ENCODE measurements around the gene GNA14. TPM values are rescaled to one million over a fixed set of nuclear protein-coding genes. Genes with fewer than 3 reads are reported as not detected.

The GNA14 gene
- total and polyA plus RNA-seq, 2 of the 8 experiments (the other 6 are each of a cell fraction or from before 2014, with no cell fraction given): 3.4 to 6.3 TPM

- no peak overlapping the region for H2BK15ac ChIP-seq (ENCODE audit: low read length)
- H4K20me1 ChIP-seq (replicated peaks in 1 of 2; ENCODE audit: control insufficient read depth in 1 of 2, insufficient read depth in 2 of 2, low read length in 2 of 2): no peaks in the 10 kb centered on the region
- H3K27ac ChIP-seq (ENCODE audit: low read depth, low read length): no peak overlapping the region
These were observed 229.9 kb downstream of the GNA14 start for GRCh38 chr9:77418226-77418625.

More at GRCh38 chr9:77418226-77418625, 229.9 kb downstream of the GNA14 start:
- no peak for DNase-seq (ENCODE audit: low read depth in 1 of 2, low spot score in 2 of 2)
- no peak overlapping the region for H2BK120ac ChIP-seq (replicated peaks; ENCODE audit: low read depth, low read length)
- H3K79me1 ChIP-seq (ENCODE audit: low read depth, low read length): no peaks in the 10 kb centered on the region
- no peak overlapping the region for H2BK20ac ChIP-seq (ENCODE audit: low read length)
- no peak overlapping the region for H3K4me2 ChIP-seq (ENCODE audit: insufficient read depth in 1 of 2, low read depth in 2 of 2, low read length in 2 of 2)
- no peaks in the 10 kb centered on the region for H3K79me2 ChIP-seq (ENCODE audit: control insufficient read depth in 1 of 2, insufficient read depth in 2 of 2, low read length in 2 of 2)
- no peak overlapping the region for H3K56ac ChIP-seq (replicated peaks; ENCODE audit: insufficient read length, low read depth, low read length)
- H3K14ac ChIP-seq (ENCODE audit: insufficient read length): no peak overlapping the region
- no peak overlapping the region for H3K9ac ChIP-seq (replicated peaks in 1 of 4; ENCODE audit: extremely low read depth in 1 of 4, low read depth in 3 of 4, low read length in 3 of 4)
- no peak overlapping the region for H2BK12ac ChIP-seq (ENCODE audit: low read depth, low read length)
- no peaks in the 10 kb centered on the region for H3K9me3 ChIP-seq (ENCODE audit: insufficient read depth in 2 of 2, low read depth in 1 of 2, low read length in 1 of 2)
- H3K23ac ChIP-seq (ENCODE audit: insufficient read length): no peak overlapping the region
- H2BK5ac ChIP-seq (ENCODE audit: low read depth, low read length): no peak overlapping the region
- H3K4me3 ChIP-seq (ENCODE audit: extremely low read depth in 1 of 4, insufficient read depth in 2 of 4, low read depth in 3 of 4, low read length in 4 of 4): no peak overlapping the region
- no peak overlapping the region for H4K8ac ChIP-seq (ENCODE audit: extremely low read depth, insufficient read depth, low read length)
- H3K36me3 ChIP-seq (ENCODE audit: control insufficient read depth in 2 of 4, insufficient read depth in 4 of 4, low read length in 3 of 4): peaks cover 0 to 3% (median 0%) of the 10 kb centered on the region in 4 experiments; a peak in 1 of 8 replicates
- no peak for TF ChIP-seq ATF3 (IDR thresholded peaks at IDR 0.05; ENCODE audit: insufficient read depth, low read depth, low read length)
- TF ChIP-seq EZH2 (IDR thresholded peaks at IDR 0.05; ENCODE audit: low read depth, low read length, severe bottlenecking): no peak
- no peak for TF ChIP-seq SP1 (IDR thresholded peaks at IDR 0.05; ENCODE audit: low read depth, low read length)
- no peak for TF ChIP-seq CHD1 (IDR thresholded peaks at IDR 0.05; ENCODE audit: low read depth, low read length)
- TF ChIP-seq SAP30 (IDR thresholded peaks at IDR 0.05; ENCODE audit: insufficient read depth, insufficient replicate concordance, low read length): no peak
- no peak for TF ChIP-seq SP2 (IDR thresholded peaks at IDR 0.05; ENCODE audit: low read length)
- H3K18ac ChIP-seq (ENCODE audit: extremely low read depth, low read length): no peak overlapping the region
- H3K4me1 ChIP-seq (replicated peaks in 1 of 4; ENCODE audit: control insufficient read depth in 3 of 4, insufficient read depth in 4 of 4, low read length in 3 of 4): no peaks in the 10 kb centered on the region
- no peaks in the 10 kb centered on the region for H3K23me2 ChIP-seq (ENCODE audit: low read depth, low read length)
- ChIA-PET CTCF (ENCODE audit: partially characterized antibody) (interaction anchor here (1.1 to 1.6 kb wide), 4 partner anchors 14 to 376 kb away, joined by 3 to 8 read pairs (median 3); no protein-coding TSS in a partner anchor), POLR2A (ENCODE audit: partially characterized antibody) (no interaction called here)
- no peak overlapping the region for H4K5ac ChIP-seq (ENCODE audit: insufficient read length, low read depth, low read length)
- no peak overlapping the region for H3K4ac ChIP-seq (replicated peaks; ENCODE audit: insufficient read length, low read depth, low read length)
- H2AFZ ChIP-seq (ENCODE audit: low read length): no peak overlapping the region
- H4K91ac ChIP-seq (replicated peaks; ENCODE audit: insufficient read length, low read length): no peak overlapping the region
- no peaks in the 10 kb centered on the region for H3K27me3 ChIP-seq (replicated peaks in 1 of 4; ENCODE audit: control insufficient read depth in 3 of 4, extremely low read depth in 1 of 4, insufficient read depth in 3 of 4, low read length in 3 of 4)
- FAIRE-seq: no peak
- H2AK5ac ChIP-seq (ENCODE audit: low read depth, low read length): no peak overlapping the region

Data from H1 (cell line).